IPS-NIHi7 (cell line): ENCODE data around the gene ADD2.

Experiments used
- DNase-seq: peaks from one replicate; pipeline ENCODE4 v3.0.0; 2012; ENCODE audit warnings: mixed read lengths; ENCODE audit errors: extremely low spot score

ADD2 gene

GRCh38 chr2:70719231-70719630, 48.8 kb downstream of the ADD2 start:
- DNase-seq, result no peak

DNA sequence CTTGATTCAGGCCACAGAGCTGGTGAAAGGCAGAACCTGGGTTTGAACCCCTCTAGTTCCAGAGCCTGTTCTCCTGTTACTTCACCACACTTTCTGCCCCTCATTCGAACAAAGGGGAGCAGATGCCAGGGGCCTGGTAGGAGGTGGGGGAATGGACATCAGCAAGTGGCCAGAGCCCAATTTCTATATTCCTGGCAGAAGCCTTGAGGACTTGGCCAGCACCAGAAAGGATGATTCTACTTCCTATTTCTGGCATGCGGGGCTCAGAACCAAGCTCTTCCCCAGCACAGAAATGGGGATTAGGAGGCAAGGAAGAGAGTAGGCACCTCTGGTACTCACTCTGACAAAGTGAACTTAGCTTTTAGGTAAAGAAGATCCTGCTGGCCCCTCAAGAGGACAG, 49.3 kb downstream of the ADD2 start:
- no peak for DNase-seq

GRCh38 chr2:70718241-70718640, 49.8 kb downstream of the ADD2 start:
- DNase-seq, result no peak

DNA sequence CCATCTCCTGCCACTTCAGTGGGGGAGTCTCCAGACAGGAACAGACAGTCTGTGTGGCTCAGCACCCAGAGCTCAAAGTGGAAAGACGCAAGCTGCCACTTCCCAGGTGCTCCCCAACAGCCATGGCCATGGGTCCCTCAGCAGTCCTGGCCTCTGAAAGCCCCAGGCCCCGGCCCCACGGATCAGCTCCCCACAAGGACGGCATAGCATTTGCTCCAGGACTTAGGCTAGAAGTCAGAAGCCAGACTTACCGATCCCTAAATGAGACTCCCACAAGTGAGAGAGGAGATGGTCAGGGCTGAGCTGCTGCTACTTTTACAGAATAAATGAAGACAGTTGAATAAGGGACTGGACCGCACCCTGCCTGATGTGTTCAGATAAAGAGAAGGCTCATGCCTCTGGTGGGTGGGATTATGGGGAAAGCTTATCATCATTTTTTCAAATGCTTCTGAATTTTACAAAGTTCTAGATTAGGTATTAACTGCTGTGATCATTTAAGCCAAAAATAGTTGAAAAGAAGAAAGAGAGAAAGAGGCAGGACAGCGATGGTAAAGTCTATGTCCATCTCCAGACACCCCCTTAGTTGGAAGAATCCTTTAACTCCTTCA, 50.5 kb downstream of the ADD2 start:
- no peak for DNase-seq

DNA sequence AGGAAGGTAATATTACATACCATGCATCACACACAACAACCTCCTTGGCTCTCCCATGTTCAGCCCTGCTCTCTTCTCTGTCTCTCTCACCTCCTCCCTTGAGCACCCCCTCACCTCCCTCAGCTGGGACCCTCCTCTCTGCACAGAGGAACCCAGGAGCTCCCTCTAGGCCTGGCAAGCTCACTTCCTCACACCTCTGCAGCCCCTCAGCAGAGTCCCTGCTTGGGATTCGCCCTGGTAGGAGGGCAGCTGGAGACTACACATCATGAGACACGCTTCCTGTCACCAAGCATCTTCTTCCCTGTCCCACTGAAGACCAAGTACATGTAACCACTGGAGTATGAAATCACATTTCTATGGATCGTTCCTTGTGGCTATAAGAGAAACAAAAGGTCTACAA, 51.0 kb downstream of the ADD2 start:
- no peak for DNase-seq

- DNase-seq, result no peak
Measured at GRCh38 chr2:70716131-70716743, 51.8 kb downstream of the ADD2 start.

- DNase-seq, result no peak
Measured at GRCh38 chr2:70715071-70715985, 52.7 kb downstream of the ADD2 start.

DNA sequence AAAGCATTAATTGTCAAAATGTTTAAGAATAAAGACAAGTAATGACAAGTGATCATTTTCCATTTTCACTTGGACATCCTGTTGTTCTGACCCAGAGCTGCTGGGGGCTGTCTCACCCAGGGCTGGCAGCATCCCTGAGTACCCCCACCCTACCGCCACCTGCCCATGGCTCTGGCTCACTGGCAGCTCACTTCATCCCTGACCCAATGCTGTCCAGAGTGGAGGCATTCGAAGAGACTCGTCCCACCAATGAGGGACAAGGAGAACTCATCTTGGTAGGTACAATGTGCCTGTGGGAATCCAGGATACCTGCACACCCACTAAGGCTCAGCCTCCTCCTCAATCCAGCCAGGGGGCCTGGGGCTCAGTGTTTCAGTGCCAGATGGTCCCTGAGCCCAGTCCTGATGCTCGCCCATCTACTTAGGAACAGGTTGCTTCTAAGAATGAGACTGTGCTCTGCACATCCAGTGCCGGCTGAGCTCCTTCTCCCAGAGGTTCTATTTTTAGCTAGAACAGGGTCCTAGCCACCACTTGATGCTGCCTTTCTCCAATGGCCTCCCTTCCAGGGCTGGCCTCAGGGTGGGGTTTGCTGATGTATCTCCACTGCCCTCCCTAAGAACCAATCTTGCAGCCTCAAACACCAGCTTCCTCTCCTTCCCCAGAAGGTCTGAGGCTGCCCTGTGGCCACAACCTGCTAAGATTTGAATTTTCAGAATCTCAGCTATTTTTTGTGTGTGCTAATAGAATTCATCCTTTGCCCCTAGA, 53.7 kb downstream of the ADD2 start:
- no peak for DNase-seq

DNA sequence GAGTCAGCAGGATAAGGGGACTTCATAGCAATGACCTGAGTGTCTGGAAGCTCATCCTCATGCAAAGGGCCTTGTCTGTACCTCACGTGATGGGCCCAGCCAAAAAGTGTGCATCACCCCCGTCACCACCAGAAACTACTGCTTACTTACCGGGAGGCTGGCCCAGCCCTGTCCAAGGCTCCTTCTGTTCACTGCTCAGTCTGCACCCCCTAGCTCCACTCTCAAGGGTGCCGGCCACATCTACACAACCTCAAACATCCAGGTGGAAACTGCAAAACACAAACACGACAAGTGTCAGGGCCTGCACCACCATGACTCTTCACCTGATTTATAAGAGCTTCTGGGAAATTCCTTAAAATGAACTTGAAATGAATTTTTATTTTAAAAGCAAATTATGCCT, 55.1 kb downstream of the ADD2 start:
- no peak for DNase-seq

- DNase-seq, result no peak
Measured at GRCh38 chr2:70711191-70711590, 56.8 kb downstream of the ADD2 start.

DNA sequence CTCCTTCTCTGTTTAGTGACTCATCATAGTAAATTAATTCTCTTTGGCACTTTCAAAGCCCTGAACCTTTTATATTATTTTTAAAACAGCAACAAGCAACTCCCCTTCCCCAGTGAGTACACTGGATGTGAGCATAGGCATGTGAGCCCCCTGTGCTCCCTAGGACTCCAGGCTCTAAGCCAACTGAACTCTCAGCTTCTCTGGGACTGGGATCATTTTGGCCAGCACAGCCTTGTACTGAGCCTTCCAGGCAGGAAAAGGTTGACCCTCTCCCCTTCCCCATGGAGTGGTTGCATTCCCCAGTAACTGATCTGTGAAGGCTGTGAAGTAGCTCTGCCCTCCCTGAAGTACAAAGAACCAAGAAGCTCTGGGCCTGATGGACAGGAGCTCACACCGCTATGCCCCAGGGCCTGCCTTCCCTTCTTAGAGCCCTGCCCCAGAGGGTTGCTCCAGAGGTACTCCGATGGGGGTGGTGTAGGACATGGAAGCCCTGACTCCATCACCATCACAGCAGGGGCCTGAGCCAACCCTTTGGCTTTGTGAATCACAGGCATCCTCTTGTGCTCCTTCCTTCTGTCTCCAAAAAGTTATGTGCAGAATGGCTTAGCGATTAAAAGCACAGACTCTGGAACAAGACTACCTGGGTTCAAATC, 57.8 kb downstream of the ADD2 start:
- peak; percentile 67 for DNase-seq

- no peak for DNase-seq
Measured at GRCh38 chr2:70709275-70710037, 58.5 kb downstream of the ADD2 start.

DNA sequence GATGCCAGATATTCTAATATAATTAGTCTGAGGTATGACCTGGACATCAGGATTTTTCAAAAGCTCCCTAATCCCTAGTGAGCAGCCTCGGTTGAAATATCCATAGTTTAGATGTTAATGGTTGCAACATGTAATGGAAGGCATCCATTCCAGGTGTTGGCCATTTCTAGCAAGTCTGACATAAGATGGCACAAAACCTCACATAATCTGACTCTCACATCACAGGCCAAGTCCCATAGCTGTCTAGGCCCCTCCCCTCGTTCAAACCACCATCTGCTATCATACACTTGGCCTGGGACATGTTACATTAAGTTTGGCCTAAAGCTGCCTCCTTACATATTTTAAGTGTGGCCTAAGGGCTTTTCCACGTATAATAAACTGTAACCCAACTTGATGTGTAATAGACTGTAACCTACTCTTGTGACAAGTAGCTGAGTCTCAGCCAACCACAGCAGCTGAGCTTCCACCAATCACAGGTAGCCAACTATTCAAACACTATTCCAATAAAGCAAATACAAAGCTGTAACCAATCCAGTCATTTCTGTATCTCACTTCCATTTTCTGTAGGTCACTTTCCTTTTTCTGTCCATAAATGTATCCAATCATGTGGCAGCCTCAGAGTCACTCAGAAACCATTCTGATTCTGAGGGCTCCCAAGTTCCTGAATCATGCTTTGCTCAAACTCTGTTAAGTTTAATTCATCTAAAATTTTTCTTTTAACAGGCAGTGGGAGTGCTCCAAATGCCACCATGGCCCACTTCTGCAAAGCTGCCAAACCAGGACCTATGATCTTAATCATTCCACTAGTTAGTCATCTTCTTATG, 59.4 kb downstream of the ADD2 start:
- DNase-seq, result no peak

DNA sequence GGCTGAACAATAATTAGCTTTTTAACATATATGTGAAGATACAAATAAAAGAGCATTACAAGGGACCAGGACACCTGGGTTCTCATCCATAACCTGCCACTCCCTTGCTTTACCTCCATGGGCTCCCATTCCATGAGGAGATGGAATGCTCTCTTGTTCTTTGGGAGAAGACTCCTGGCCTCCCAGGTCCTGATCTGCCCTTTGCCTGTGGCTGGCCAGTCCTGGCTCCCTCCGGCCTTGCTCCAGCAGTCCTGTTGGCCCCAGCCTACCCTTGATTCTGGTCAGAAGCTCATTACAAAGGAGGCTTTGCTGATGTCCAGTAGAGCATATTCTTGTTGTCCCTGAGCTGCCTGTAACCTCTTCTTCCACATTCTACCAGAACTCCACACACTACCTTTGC, 60.3 kb downstream of the ADD2 start:
- no peak for DNase-seq

DNA sequence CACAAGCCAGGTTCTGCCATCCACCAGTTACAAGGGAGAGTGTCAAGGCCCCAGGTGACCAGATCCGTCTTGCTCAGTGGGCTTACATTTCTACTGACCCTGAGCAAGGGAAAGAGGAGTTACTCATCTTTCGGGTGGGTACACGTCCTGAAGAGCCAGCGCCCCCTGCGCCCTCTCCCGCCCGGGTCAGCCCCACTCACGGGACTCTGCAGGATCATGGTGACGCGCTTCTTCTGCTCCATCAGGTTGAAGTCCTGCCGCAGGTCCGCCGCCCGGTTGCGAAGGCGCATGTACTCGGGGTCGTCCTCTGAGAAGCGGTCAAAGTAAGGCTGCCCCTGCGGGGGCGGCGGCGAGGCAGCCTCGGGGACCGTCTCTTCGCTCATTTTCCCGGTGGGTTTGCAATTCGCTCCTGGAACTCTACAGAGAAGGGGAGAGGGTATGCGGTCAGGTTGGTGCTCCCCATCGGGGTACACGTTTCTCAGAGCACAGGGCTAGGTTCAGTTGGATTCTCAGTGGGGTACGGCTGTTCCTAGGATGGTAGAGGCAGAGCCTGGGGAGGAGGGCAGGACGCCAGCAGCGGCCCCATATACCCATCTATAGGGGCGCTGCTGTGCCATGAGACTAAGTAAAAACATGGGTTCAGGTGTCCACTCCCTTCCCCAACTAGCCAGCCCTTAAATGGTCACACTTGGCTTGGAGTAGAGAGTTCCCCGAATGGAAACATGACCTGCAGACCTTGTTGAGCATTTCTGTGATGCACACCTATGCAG, 61.8 kb downstream of the ADD2 start:
- no peak for DNase-seq

GRCh38 chr2:70705160-70705850, 62.7 kb downstream of the ADD2 start:
- DNase-seq, result no peak

- DNase-seq, result no peak
Measured at GRCh38 chr2:70703900-70704549, 64.0 kb downstream of the ADD2 start.
